Endothelial cell of umbilical vein (primary cell): ENCODE results near the gene C3orf20. TPM values are rescaled to one million over a fixed set of nuclear protein-coding genes. Genes with fewer than 3 reads are reported as not detected.

Experiments used
- BruUV-seq: library from RNA; stranded (reverse); fragments of 400-500 nt; replicated peaks from 2 replicates; lab custom pipeline; 2021; lab: Mats Ljungman, UMichigan
- CTCF ChIA-PET: fragments of 300-600, 350-600 bp; sonication (Branson Sonifier 250); formaldehyde crosslinking; loops from one replicate; lab custom pipeline; 2021; ENCODE audit warnings: antibody characterized with exemption, inconsistent platforms; lab: Charles Lee
- POLR2A ChIA-PET: fragments of 300-600, 350-600 bp; sonication (Branson Sonifier 250); formaldehyde crosslinking; loops from one replicate; lab custom pipeline; 2021; ENCODE audit warnings: antibody characterized with exemption, inconsistent platforms; lab: Charles Lee
- DNase-seq: peaks from one replicate; pipeline ENCODE4 v3.0.0-alpha.2; 2011; ENCODE audit warnings: low read depth, low spot score
- FAIRE-seq: peaks from 2 replicates; lab custom pipeline; 2011; peaks lifted over from hg19 to GRCh38; lab: Jason Lieb, UNC
- H2AFZ ChIP-seq: 2 replicates; pipeline ENCODE4 v1.6.0; 2012; ENCODE audit warnings: low read depth, low read length, control low read depth, inconsistent platforms
- H3K27ac ChIP-seq: 2 replicates; pipeline ENCODE4 v1.5.1; 2011; ENCODE audit warnings: low read depth, mild to moderate bottlenecking, control low read depth, low read length, moderate library complexity; ENCODE audit not compliant: insufficient read depth
- H3K27me3 ChIP-seq, 2 experiments: 2 replicates each; pipeline versions ENCODE4 v1.6.0 to v1.6.1; 2011; ENCODE audit warnings: low read length in 2 of 2, mixed read lengths in 1 of 2; ENCODE audit not compliant: control insufficient read depth in 2 of 2, insufficient read depth in 2 of 2
- H3K36me3 ChIP-seq, 2 experiments: 2 replicates in 1 of 2; 3 replicates in 1 of 2; pipeline ENCODE4 v1.5.1; 2011; ENCODE audit warnings: low read length in 2 of 2, mild to moderate bottlenecking in 1 of 2, moderate library complexity in 1 of 2; ENCODE audit not compliant: control insufficient read depth in 2 of 2, insufficient read depth in 2 of 2; ENCODE audit errors: extremely low read depth in 1 of 2
- H3K4me1 ChIP-seq: 3 replicates; pipeline ENCODE4 v1.5.1; 2011; ENCODE audit warnings: mild to moderate bottlenecking, low read length; ENCODE audit not compliant: control insufficient read depth, insufficient read depth; ENCODE audit errors: extremely low read depth
- H3K4me2 ChIP-seq: 2 replicates; pipeline ENCODE4 v1.6.1; 2011; ENCODE audit warnings: low read length, control low read depth, mixed read lengths; ENCODE audit not compliant: insufficient read depth
- H3K4me3 ChIP-seq, 3 experiments: fragments of 200-600 bp in 1 of 3; sonication (generic), shearing (Covaris generic) in 1 of 3; replicated peaks in 1 of 3; 2 replicates each; pipeline ENCODE4 v1.5.1; 2011 to 2016; ENCODE audit warnings: control low read depth in 3 of 3, low read length in 3 of 3, mild to moderate bottlenecking in 2 of 3, inconsistent platforms in 1 of 3, low read depth in 1 of 3, moderate library complexity in 1 of 3; ENCODE audit not compliant: insufficient read depth in 1 of 3
- H3K79me2 ChIP-seq: 2 replicates; pipeline ENCODE4 v1.6.0; 2012; ENCODE audit warnings: low read length, inconsistent platforms; ENCODE audit not compliant: control insufficient read depth, insufficient read depth
- H3K9ac ChIP-seq: replicated peaks from 2 replicates; pipeline ENCODE3; 2011; ENCODE audit warnings: low read length, control low read depth; ENCODE audit not compliant: insufficient read depth; ENCODE audit errors: extremely low read depth
- H3K9me1 ChIP-seq: replicated peaks from 3 replicates; pipeline ENCODE4 v1.6.0; 2011; ENCODE audit warnings: mild to moderate bottlenecking, low read length; ENCODE audit not compliant: control insufficient read depth, insufficient read depth; ENCODE audit errors: extremely low read depth
- H3K9me3 ChIP-seq: replicated peaks from 2 replicates; pipeline ENCODE4 v1.5.1; 2012; ENCODE audit warnings: low read length, inconsistent platforms; ENCODE audit not compliant: control insufficient read depth, insufficient read depth
- H4K20me1 ChIP-seq: replicated peaks from 2 replicates; pipeline ENCODE3; 2011; ENCODE audit warnings: mild to moderate bottlenecking, low read length; ENCODE audit not compliant: control insufficient read depth, insufficient read depth; ENCODE audit errors: extremely low read depth
- EZH2 ChIP-seq: IDR thresholded peaks from 2 replicates; pipeline ENCODE4 v1.6.1; 2012; ENCODE audit warnings: borderline replicate concordance, low read depth, mild to moderate bottlenecking, moderate library complexity, low read length, inconsistent platforms; ENCODE audit not compliant: severe bottlenecking
- FOS ChIP-seq: IDR thresholded peaks from 2 replicates; pipeline ENCODE4 v1.6.1; 2011; ENCODE audit warnings: mild to moderate bottlenecking, low read length, moderate library complexity, borderline replicate concordance; ENCODE audit not compliant: insufficient read depth
- GATA2 ChIP-seq: IDR thresholded peaks from 2 replicates; pipeline ENCODE4 v1.7.0; 2011; ENCODE audit warnings: low read depth, mild to moderate bottlenecking, moderate library complexity, mixed read lengths, low read length; ENCODE audit not compliant: insufficient read length, insufficient read depth
- JUN ChIP-seq: IDR thresholded peaks from 2 replicates; pipeline ENCODE4 v1.6.1; 2011; ENCODE audit warnings: borderline replicate concordance, low read depth; ENCODE audit not compliant: insufficient read length, insufficient read depth
- MYC ChIP-seq: IDR thresholded peaks from one replicate; pipeline ENCODE4 v1.6.1; 2011; ENCODE audit warnings: mild to moderate bottlenecking, low read depth, low read length
- POLR2A ChIP-seq: IDR thresholded peaks from 2 replicates; pipeline ENCODE4 v1.6.1; 2012; ENCODE audit warnings: low read depth, mild to moderate bottlenecking, control low read depth, low read length
- POLR2AphosphoS5 ChIP-seq: IDR thresholded peaks from 2 replicates; pipeline ENCODE4 v1.6.1; 2012; ENCODE audit warnings: low read depth, mild to moderate bottlenecking, control low read depth, low read length, moderate library complexity; ENCODE audit not compliant: insufficient read depth
- dilution Hi-C: fragments of 300-500 bp; cut with MboI; formaldehyde crosslinking; loops from one replicate; pipeline ENCODE4 v1.15.0; 2019; ENCODE audit warnings: low sequenced_read_pairs; ENCODE audit not compliant: extremely low pct_ligation_motif_present
- intact Hi-C: fragments of 100-400 bp; cut with micrococcal nuclease; formaldehyde crosslinking; loops from one replicate; pipeline ENCODE4 v1.10.0; 2022
- polyA plus RNA-seq, 4 experiments: library from polyadenylated mRNA; depleted of rRNA in 3 of 4; stranded (reverse) in 3 of 4; unstranded in 1 of 4; fragments of >200 nt; gene quantifications; 2 replicates each; pipeline versions ENCODE4 v1.2.1 to v1.2.3, GENCODE V29; 2011 to 2012; ENCODE audit warnings: missing spikeins in 1 of 4
- total RNA-seq: library from RNA; stranded (reverse); gene quantifications from 2 replicates; pipeline ENCODE4 v1.2.3, GENCODE V29; 2021
- TF ChIP-seq, protein P1 (sequence below): IDR thresholded peaks from 2 replicates; pipeline ENCODE4 v1.6.1; 2011; ENCODE audit not compliant: insufficient read depth, insufficient read length
- TF ChIP-seq, protein P2 (sequence below), 2 donors: IDR thresholded peaks; 1 replicate in 1 of 2; 2 replicates in 1 of 2; pipeline ENCODE4 v1.5.1; 2011; ENCODE audit warnings: low read length in 2 of 2, mild to moderate bottlenecking in 2 of 2, moderate library complexity in 2 of 2, control low read depth in 1 of 2, inconsistent platforms in 1 of 2, low read depth in 1 of 2; ENCODE audit not compliant: insufficient read depth in 1 of 2; ENCODE audit errors: extremely low read depth in 1 of 2

C3orf20 gene
- total and polyA plus RNA-seq, 2 donors (not counting 3 experiments of a cell fraction or from before 2014, with no cell fraction given), result not detected

DNA sequence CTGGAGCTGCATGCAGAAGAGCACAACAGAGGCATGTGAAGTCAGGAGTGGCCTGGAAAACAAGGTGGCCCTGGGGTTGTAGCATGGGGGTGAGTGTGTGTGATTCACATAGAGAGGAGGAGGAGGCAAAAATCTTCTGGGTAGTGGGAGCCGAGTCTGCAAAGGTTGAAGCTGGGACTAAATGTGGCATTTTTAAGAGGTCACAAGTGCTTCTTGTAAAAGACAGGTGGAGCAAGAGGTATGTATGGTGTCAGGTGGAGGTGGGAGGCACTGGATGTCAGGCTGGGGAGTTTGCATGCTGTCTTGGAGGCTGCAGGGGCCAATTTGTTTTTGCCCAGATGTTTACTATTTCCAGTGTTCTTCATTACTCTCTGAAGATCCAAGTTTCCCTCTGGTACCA is 42.4 kb downstream of the C3orf20 start:
- BruUV-seq, result no TSS peak
- Histone ChIP-seq H3K27me3 (peaks cover 6 to 13% of the 10 kb centered on the region in 2 experiments), H3K4me3 (no peak overlapping the region)

More for the DNA sequence above, 42.4 kb downstream of the C3orf20 start:
- intact Hi-C loops, result no loop called here
- no peaks in the 10 kb centered on the region for H3K79me2 ChIP-seq
- no peak for DNase-seq
- no peaks in the 10 kb centered on the region for H3K9me3 ChIP-seq
- no peaks in the 10 kb centered on the region for H3K36me3 ChIP-seq
- H3K4me1 ChIP-seq, result no peaks in the 10 kb centered on the region
- H2AFZ ChIP-seq, result no peak overlapping the region
- ChIA-PET POLR2A (no interaction called here), CTCF (no interaction called here)
- no peak overlapping the region for H3K4me2 ChIP-seq
- no peaks in the 10 kb centered on the region for H3K9me1 ChIP-seq
- dilution Hi-C loops, result no loop called here
- no peaks in the 10 kb centered on the region for H4K20me1 ChIP-seq
- TF ChIP-seq GATA2, result no peak
- TF ChIP-seq, protein P1, sequence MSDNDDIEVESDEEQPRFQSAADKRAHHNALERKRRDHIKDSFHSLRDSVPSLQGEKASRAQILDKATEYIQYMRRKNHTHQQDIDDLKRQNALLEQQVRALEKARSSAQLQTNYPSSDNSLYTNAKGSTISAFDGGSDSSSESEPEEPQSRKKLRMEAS, result no peak
- TF ChIP-seq POLR2A, result no peak
- no peak for TF ChIP-seq POLR2AphosphoS5
- TF ChIP-seq, protein P2, sequence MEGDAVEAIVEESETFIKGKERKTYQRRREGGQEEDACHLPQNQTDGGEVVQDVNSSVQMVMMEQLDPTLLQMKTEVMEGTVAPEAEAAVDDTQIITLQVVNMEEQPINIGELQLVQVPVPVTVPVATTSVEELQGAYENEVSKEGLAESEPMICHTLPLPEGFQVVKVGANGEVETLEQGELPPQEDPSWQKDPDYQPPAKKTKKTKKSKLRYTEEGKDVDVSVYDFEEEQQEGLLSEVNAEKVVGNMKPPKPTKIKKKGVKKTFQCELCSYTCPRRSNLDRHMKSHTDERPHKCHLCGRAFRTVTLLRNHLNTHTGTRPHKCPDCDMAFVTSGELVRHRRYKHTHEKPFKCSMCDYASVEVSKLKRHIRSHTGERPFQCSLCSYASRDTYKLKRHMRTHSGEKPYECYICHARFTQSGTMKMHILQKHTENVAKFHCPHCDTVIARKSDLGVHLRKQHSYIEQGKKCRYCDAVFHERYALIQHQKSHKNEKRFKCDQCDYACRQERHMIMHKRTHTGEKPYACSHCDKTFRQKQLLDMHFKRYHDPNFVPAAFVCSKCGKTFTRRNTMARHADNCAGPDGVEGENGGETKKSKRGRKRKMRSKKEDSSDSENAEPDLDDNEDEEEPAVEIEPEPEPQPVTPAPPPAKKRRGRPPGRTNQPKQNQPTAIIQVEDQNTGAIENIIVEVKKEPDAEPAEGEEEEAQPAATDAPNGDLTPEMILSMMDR (IDR thresholded peaks at IDR 0.05; ENCODE audit: extremely low read depth in 1 of 2, insufficient read depth in 1 of 2, low read depth in 1 of 2, low read length in 2 of 2), result no peak
- TF ChIP-seq FOS, result no peak
- no peak for TF ChIP-seq EZH2
- TF ChIP-seq MYC, result no peak
- no peak for TF ChIP-seq JUN
- H3K9ac ChIP-seq, result no peak overlapping the region
- FAIRE-seq, result no peak
- no peak overlapping the region for H3K27ac ChIP-seq
